ENCODE results near the gene TRIM7.

GRCh38 chr5:181189363-181189961, 15.5 kb downstream of the TRIM7 start:
- TF ChIP-seq ZFX (IDR thresholded peaks at IDR 0.05; ENCODE audit: borderline replicate concordance): no peak
- no peak for TF ChIP-seq CTCF (IDR thresholded peaks at IDR 0.05)
